GM03348 (cell line): ENCODE data around the gene LPGAT1.
A peak's percentile ranks its signal among the peaks of the same experiment; 100 is the strongest.
"Not testable (repeated sequence)": the region's sequence is repeated elsewhere in the genome, so short reads cannot be mapped to it uniquely, and the experiment has no call there.

Source experiments
- DNase-seq: peaks from one replicate; pipeline ENCODE4 v3.0.0; 2012; ENCODE audit warnings: low spot score

The LPGAT1 gene

GRCh38 chr1:211705467-211706091 lies 125.0 kb downstream of the LPGAT1 start:
- no peak for DNase-seq

- DNase-seq = no peak
Measured at GRCh38 chr1:211704543-211704942, 126.0 kb downstream of the LPGAT1 start.

DNA sequence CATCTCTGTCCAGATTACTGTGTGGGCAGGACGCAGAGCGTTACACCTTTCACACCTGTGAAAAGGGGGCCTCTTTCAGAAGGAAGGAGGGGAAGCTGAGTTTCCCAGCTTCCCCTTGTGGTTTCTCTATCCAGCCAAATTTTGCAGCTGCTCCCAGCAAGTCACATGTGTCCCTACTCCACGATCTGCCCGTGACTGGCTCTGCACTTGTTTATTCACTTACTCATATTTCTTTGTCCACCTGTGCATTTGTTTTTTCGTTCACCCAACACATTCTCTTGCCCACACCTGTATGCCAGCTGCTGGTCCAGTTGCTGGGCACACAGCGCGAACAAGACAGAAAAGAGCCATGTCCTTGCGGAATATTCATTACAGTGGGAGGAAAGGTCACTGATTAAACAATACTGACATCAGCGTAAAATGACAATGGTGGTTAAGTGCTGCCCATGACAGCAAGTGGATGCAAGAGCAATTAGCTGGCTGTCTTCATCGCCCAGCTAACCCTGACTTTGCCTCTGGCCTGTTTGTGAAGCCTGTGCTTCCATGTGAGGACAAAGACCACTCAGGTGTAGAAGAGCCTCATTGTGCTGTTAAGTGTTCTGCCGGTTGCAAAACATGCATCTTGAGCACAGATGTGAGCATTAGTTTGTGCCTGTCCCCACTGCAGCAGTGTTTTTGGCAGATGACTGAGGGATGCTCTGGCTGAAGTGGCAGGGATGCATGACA lies 126.6 kb downstream of the LPGAT1 start:
- DNase-seq = no peak

DNA sequence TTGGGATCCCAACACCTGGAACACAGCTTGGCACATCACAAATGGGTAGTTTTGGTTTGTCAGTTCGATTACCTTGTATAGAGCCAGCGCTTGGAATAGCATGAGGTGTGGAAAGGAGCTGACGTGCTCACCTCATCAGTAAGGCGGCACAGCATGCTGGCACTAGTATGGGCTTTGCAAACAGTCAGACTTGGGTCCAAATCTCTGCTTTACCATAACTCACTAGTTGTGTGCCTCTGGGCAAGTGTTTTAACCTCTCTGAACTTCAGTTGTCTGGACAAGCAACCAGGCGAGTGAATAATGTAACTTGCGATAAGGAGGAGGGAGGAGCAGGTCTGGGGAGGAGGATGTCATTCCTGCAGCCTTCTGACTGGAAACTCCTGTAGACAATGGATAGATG lies 128.8 kb downstream of the LPGAT1 start:
- no peak for DNase-seq

- no peak for DNase-seq
Measured at GRCh38 chr1:211699059-211699458, 131.5 kb downstream of the LPGAT1 start.

DNA sequence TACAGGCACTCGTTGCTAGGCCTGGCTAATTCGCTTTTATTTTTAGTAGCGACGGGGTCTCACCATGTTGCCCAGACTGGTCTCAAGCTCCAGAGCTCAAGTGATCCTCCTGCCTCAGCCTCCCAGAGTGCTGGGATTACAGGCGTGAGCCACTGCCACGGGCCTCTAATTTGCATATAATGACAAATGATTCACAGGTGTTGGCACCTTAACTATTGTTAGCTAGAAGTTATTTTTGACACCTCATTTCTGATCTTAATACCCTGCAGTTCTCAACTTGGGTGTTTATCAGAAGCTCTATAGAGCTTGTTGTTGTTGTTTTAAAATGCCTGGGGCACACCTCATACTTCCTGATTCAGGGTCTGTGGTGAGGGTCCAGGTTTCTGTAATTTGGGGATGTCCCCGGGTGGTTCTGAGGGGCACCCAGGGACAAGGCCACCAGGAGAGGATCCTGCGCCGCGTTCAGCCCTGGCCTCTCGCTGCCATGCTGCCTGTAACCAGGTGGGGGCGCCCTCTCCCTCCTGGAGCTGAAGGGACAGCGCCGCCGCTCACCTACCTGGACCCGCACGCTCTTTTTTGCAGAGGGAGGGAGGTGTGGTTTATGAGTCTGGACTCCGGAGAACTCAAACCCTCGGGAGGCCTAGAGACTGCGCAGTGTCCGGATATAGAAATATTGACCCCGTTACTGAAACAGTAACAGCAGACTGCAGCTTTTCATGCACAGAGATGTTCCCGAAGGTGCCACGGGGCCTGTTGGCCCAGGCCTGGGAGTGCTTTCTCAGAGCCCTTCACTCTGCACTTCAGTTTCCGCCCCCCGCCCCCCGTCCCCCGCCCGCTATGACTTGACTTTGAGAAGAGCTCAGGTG lies 132.2 kb downstream of the LPGAT1 start:
- peak; percentile 84 for DNase-seq

- DNase-seq = no peak
Measured at GRCh38 chr1:211697356-211697755, 133.2 kb downstream of the LPGAT1 start.

DNA sequence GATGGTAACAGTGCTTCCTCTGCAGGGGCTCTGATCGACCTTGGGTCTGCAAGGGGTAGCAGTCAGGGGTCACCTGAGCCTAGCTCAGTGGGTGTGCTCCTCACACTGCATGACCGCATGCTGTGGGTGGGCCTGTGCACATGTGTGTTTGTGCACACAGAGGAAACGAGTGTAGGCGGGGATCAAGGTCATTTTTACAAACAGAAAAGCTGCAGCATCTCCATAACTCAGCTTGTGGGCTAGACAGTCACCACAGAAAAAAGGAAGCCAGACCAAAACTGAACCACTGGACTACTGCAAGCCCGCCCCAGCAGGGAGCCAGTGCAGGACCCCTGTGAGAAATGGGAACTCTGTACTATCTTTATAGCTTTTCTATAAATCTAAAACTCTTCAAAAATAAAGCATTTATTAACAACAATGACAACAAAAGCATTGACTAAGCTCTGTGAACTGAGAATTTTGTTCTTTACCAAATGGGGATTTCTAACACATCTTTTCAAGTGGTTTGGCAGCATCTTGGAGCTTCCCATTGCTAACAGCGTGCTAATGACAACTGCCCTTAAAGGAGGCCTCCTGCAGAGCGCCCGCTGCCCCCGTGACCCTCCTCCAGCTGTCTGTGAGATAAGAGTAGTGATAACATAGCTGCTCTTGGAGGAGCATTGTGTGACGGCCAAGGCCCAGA lies 135.3 kb downstream of the LPGAT1 start:
- DNase-seq = no peak

GRCh38 chr1:211693911-211694310 lies 136.7 kb downstream of the LPGAT1 start:
- DNase-seq = not testable (repeated sequence)
